ENCODE data around the gene CALM1. TPM values are rescaled to one million over a fixed set of nuclear protein-coding genes. Genes with fewer than 3 reads are reported as not detected.

Gene CALM1
- total RNA-seq, 2 donors from 2014 or later = 137 to 199 TPM

- H3K4me1 ChIP-seq = no peaks in the 10 kb centered on the region
- no peak for DNase-seq
- no peaks in the 10 kb centered on the region for H3K36me3 ChIP-seq (replicated peaks in 1 of 2; ENCODE audit: insufficient read depth in 1 of 2, low read depth in 2 of 2)
- WGBS, 2 donors = 90 to 100% methylated on average over 2 to 8 of the region's 13 CpGs
- no peak overlapping the region for H3K27ac ChIP-seq
- no peak for TF ChIP-seq POLR2A (IDR thresholded peaks at IDR 0.05)
- TF ChIP-seq CTCF (IDR thresholded peaks at IDR 0.05) = no peak
- H3K4me3 ChIP-seq = no peak overlapping the region
- no peak for ATAC-seq
- no peaks in the 10 kb centered on the region for H3K9me3 ChIP-seq
- intact Hi-C loops (cut with DNase I) = no loop called here
- H3K27me3 ChIP-seq = no peaks in the 10 kb centered on the region
Observed at GRCh38 chr14:90423166-90423565, 26.3 kb downstream of the CALM1 start.

GRCh38 chr14:90424075-90424474, 27.2 kb downstream of the CALM1 start:
- H3K4me1 ChIP-seq = no peaks in the 10 kb centered on the region
- no peak overlapping the region for H3K4me3 ChIP-seq
- no peak for ATAC-seq
- no peak overlapping the region for H3K27ac ChIP-seq
- TF ChIP-seq POLR2A (IDR thresholded peaks at IDR 0.05) (no peak), CTCF (IDR thresholded peaks at IDR 0.05) (no peak)
- no peaks in the 10 kb centered on the region for H3K36me3 ChIP-seq (replicated peaks in 1 of 2; ENCODE audit: insufficient read depth in 1 of 2, low read depth in 2 of 2)
- no peak for DNase-seq
- 70 to 87% methylated on average over 3 to 6 of the region's 6 CpGs for WGBS, 2 donors
- no peaks in the 10 kb centered on the region for H3K27me3 ChIP-seq
- intact Hi-C loops (cut with DNase I) = no loop called here
- H3K9me3 ChIP-seq = no peaks in the 10 kb centered on the region

- TF ChIP-seq CTCF (IDR thresholded peaks at IDR 0.05) (no peak), POLR2A (IDR thresholded peaks at IDR 0.05) (no peak)
- no peaks in the 10 kb centered on the region for H3K36me3 ChIP-seq (replicated peaks in 1 of 2; ENCODE audit: insufficient read depth in 1 of 2, low read depth in 2 of 2)
- H3K9me3 ChIP-seq = no peaks in the 10 kb centered on the region
- DNase-seq (no peak), ATAC-seq (no peak)
- no peak overlapping the region for H3K27ac ChIP-seq
- H3K27me3 ChIP-seq = no peaks in the 10 kb centered on the region
- H3K4me1 ChIP-seq = no peaks in the 10 kb centered on the region
- intact Hi-C loops (cut with DNase I) = no loop called here
- WGBS, 2 donors = 79 to 83% methylated on average over 14 to 17 of the region's 17 CpGs
- H3K4me3 ChIP-seq = no peak overlapping the region
Observed at GRCh38 chr14:90424686-90425372, 28.0 kb downstream of the CALM1 start.

GRCh38 chr14:90425373-90425879, 28.6 kb downstream of the CALM1 start:
- ATAC-seq (no peak), DNase-seq (no peak)
- Histone ChIP-seq H3K4me1 (no peaks in the 10 kb centered on the region), H3K27me3 (no peaks in the 10 kb centered on the region), H3K36me3 (replicated peaks in 1 of 2; ENCODE audit: insufficient read depth in 1 of 2, low read depth in 2 of 2) (no peaks in the 10 kb centered on the region), H3K27ac (no peak overlapping the region), H3K4me3 (no peak overlapping the region), H3K9me3 (no peaks in the 10 kb centered on the region)
- WGBS, 2 donors = 82 to 86% methylated on average over 8 to 9 of the region's 9 CpGs
- intact Hi-C loops (cut with DNase I) = no loop called here
- TF ChIP-seq POLR2A (IDR thresholded peaks at IDR 0.05) (no peak), CTCF (IDR thresholded peaks at IDR 0.05) (no peak)

GRCh38 chr14:90426031-90426540, 29.3 kb downstream of the CALM1 start:
- H3K4me3 ChIP-seq = no peak overlapping the region
- no peak for ATAC-seq
- no peak overlapping the region for H3K27ac ChIP-seq
- TF ChIP-seq POLR2A (IDR thresholded peaks at IDR 0.05) (no peak), CTCF (IDR thresholded peaks at IDR 0.05) (no peak)
- no peaks in the 10 kb centered on the region for H3K9me3 ChIP-seq
- H3K4me1 ChIP-seq = no peaks in the 10 kb centered on the region
- no peaks in the 10 kb centered on the region for H3K36me3 ChIP-seq (replicated peaks in 1 of 2; ENCODE audit: insufficient read depth in 1 of 2, low read depth in 2 of 2)
- intact Hi-C loops (cut with DNase I) = no loop called here
- no peaks in the 10 kb centered on the region for H3K27me3 ChIP-seq
- DNase-seq = no peak
- 90 to 93% methylated on average over 10 of the region's 10 CpGs for WGBS, 2 donors

Data from body of pancreas (tissue), 4 donors.